GM21367 (cell line): ENCODE data around the gene PCDHGB7.
"Not testable (repeated sequence)": the region's sequence is repeated elsewhere in the genome, so short reads cannot be mapped to it uniquely, and the experiment has no call there.

ENCODE experiments used
- ATAC-seq: cut with Tn5 transposase; IDR thresholded peaks from one replicate; pipeline ENCODE4 v1.9.1; 2021; ENCODE audit not compliant: unreplicated experiment

PCDHGB7 gene

GRCh38 chr5:141417494-141418172, at the start of gene PCDHGB7:
Gene PCDHGB7, plus strand, starts transcription at chr5:141417677. Its CDS starts 183 bp downstream, at chr5:141417860.
- ATAC-seq: peak; percentile 75

- peak; percentile 91 for ATAC-seq
Measured at GRCh38 chr5:141369994-141370848, 47.3 kb upstream of the PCDHGB7 start, which contains the start of gene PCDHGB3. Gene PCDHGB3, plus strand, starts transcription at chr5:141370242. Its CDS starts 153 bp downstream, at chr5:141370395.

- no peak for ATAC-seq
Measured at GRCh38 chr5:141371572-141372475, 45.7 kb upstream of the PCDHGB7 start.

- no peak for ATAC-seq
Measured at GRCh38 chr5:141373673-141374317, 43.7 kb upstream of the PCDHGB7 start, which contains the start of gene PCDHGA6. Gene PCDHGA6, plus strand, starts transcription at chr5:141373891. Its CDS starts 193 bp downstream, at chr5:141374084.

- ATAC-seq: no peak
Measured at GRCh38 chr5:141374627-141375026, 42.9 kb upstream of the PCDHGB7 start.

GRCh38 chr5:141375444-141376155, 41.9 kb upstream of the PCDHGB7 start:
- not testable (repeated sequence) for ATAC-seq

GRCh38 chr5:141382469-141383294, 34.8 kb upstream of the PCDHGB7 start, which contains the start of gene PCDHGA7:
Gene PCDHGA7, plus strand, starts transcription at chr5:141382742. Its CDS starts 158 bp downstream, at chr5:141382900.
- no peak for ATAC-seq

- ATAC-seq: no peak
Measured at GRCh38 chr5:141383345-141383744, 34.1 kb upstream of the PCDHGB7 start.

- ATAC-seq: no peak
Measured at GRCh38 chr5:141384471-141385267, 32.8 kb upstream of the PCDHGB7 start.

GRCh38 chr5:141387557-141388311, 29.7 kb upstream of the PCDHGB7 start, which contains the start of gene PCDHGB4:
Gene PCDHGB4, plus strand, starts transcription at chr5:141387698. Its CDS starts 187 bp downstream, at chr5:141387885.
- ATAC-seq: not testable (repeated sequence)

- no peak for ATAC-seq
Measured at GRCh38 chr5:141388661-141389060, 28.8 kb upstream of the PCDHGB7 start.

GRCh38 chr5:141389153-141390042, 28.1 kb upstream of the PCDHGB7 start:
- ATAC-seq: no peak

- ATAC-seq: no peak
Measured at GRCh38 chr5:141392429-141393198, 24.9 kb upstream of the PCDHGB7 start, which contains the start of gene PCDHGA8. Gene PCDHGA8, plus strand, starts transcription at chr5:141392633. Its CDS starts 181 bp downstream, at chr5:141392814.

GRCh38 chr5:141393267-141393666, 24.2 kb upstream of the PCDHGB7 start:
- no peak for ATAC-seq
